GM12878 (cell line): ENCODE measurements around the gene IMMT. TPM values are rescaled to one million over a fixed set of nuclear protein-coding genes. Genes with fewer than 3 reads are reported as not detected.
A peak's percentile ranks its signal among the peaks of the same experiment; 100 is the strongest.

ENCODE experiments used
- ATAC-seq: fragments of 200-7000 bp; cut with Tn5 transposase; 3 replicates; pipeline ENCODE4 v1.9.1; 2020; ENCODE audit warnings: mild to moderate bottlenecking, moderate library complexity
- BruUV-seq: library from RNA; stranded (reverse); fragments of 400-500 nt; replicated peaks from 2 replicates; lab custom pipeline; 2021; lab: Mats Ljungman, UMichigan
- CTCF ChIA-PET: fragments of 300-600 bp; sonication (Branson Sonifier 250); formaldehyde crosslinking; extraction: SDS; loops from one replicate; lab custom pipeline; 2021; ENCODE audit warnings: inconsistent platforms; lab: Yijun Ruan, JAX
- POLR2A ChIA-PET: fragments of 350-600 bp; formaldehyde crosslinking; extraction: SDS; loops from one replicate; lab custom pipeline; 2021; ENCODE audit warnings: inconsistent platforms; lab: Charles Lee
- RAD21 ChIA-PET: fragments of 300-600 bp; sonication (Branson Sonifier 250); formaldehyde crosslinking; loops from one replicate; lab custom pipeline; 2023; ENCODE audit warnings: antibody characterized with exemption; ENCODE audit not compliant: unreplicated experiment; lab: Charles Lee
- SMC1A ChIA-PET: fragments of 300-600 bp; sonication (Branson Sonifier 250); formaldehyde crosslinking; loops from one replicate; lab custom pipeline; 2023; ENCODE audit not compliant: unreplicated experiment, uncharacterized antibody; lab: Charles Lee
- DNase-seq: peaks from one replicate; pipeline ENCODE4 v3.0.0-alpha.2; 2011; ENCODE audit warnings: low read depth, low spot score
- FAIRE-seq: peaks from 3 replicates; lab custom pipeline; 2011; peaks lifted over from hg19 to GRCh38; lab: Jason Lieb, UNC
- H2AFZ ChIP-seq: 2 replicates; pipeline ENCODE4 v1.6.0; 2011; ENCODE audit warnings: low read depth, low read length, control low read depth; ENCODE audit not compliant: control insufficient read depth
- H3K27ac ChIP-seq: 2 replicates; pipeline ENCODE4 v1.5.1; 2011; ENCODE audit warnings: control low read depth; ENCODE audit not compliant: control insufficient read depth, insufficient read depth
- H3K27me3 ChIP-seq, 2 experiments: replicated peaks in 1 of 2; 2 replicates each; pipeline versions ENCODE4 v1.6.0 to v1.6.1; 2011; ENCODE audit warnings: low read length in 1 of 2; ENCODE audit not compliant: control insufficient read depth in 2 of 2, insufficient read depth in 2 of 2
- H3K36me3 ChIP-seq, 2 experiments: 2 replicates each; pipeline ENCODE4 v1.5.1; 2011; ENCODE audit warnings: low read length in 1 of 2; ENCODE audit not compliant: control insufficient read depth in 2 of 2, insufficient read depth in 2 of 2
- H3K4me1 ChIP-seq: 2 replicates; pipeline ENCODE4 v1.6.1; 2011; ENCODE audit warnings: mild to moderate bottlenecking, low read length, moderate library complexity, mixed read lengths; ENCODE audit not compliant: control insufficient read depth, insufficient read depth
- H3K4me2 ChIP-seq: 2 replicates; pipeline ENCODE4 v1.6.0; 2011; ENCODE audit warnings: control low read depth; ENCODE audit not compliant: control insufficient read depth, insufficient read depth
- H3K4me3 ChIP-seq: fragments of 200-600 bp; sonication (generic); 2 replicates; pipeline ENCODE4 v1.5.1; 2016
- H3K79me2 ChIP-seq: 2 replicates; pipeline ENCODE4 v1.6.0; 2011; ENCODE audit warnings: low read length; ENCODE audit not compliant: control insufficient read depth, insufficient read depth
- H3K9ac ChIP-seq: 2 replicates; pipeline ENCODE4 v1.8.0; 2011; ENCODE audit warnings: low read length, control low read depth, mixed read lengths; ENCODE audit not compliant: control insufficient read depth, insufficient read depth
- H3K9me3 ChIP-seq: replicated peaks from 3 replicates; pipeline ENCODE4 v1.5.1; 2011; ENCODE audit warnings: mild to moderate bottlenecking, low read length; ENCODE audit not compliant: control insufficient read depth, insufficient read depth
- H4K20me1 ChIP-seq: 2 replicates; pipeline ENCODE4 v1.6.0; 2011; ENCODE audit not compliant: control insufficient read depth, insufficient read depth
- ATF2 ChIP-seq: IDR thresholded peaks from 2 replicates; pipeline ENCODE4 v1.6.1; 2012; ENCODE audit warnings: low read length, inconsistent platforms
- DPF2 ChIP-seq: fragments of 450-650 bp; IDR thresholded peaks from 2 replicates; pipeline ENCODE4 v1.6.1; 2017; ENCODE audit warnings: mild to moderate bottlenecking
- EGR1 ChIP-seq, 2 experiments: IDR thresholded peaks; 1 replicate in 1 of 2; 2 replicates in 1 of 2; pipeline ENCODE4 v1.6.1; 2011 to 2012; ENCODE audit warnings: low read depth in 2 of 2, low read length in 2 of 2, borderline replicate concordance in 1 of 2, mild to moderate bottlenecking in 1 of 2, moderate library complexity in 1 of 2
- ETV6 ChIP-seq, 2 experiments: fragments of 450-650 bp in 1 of 2; IDR thresholded peaks in 1 of 2; conservative IDR thresholded peaks in 1 of 2; 2 replicates each; pipeline ENCODE4 v1.6.1; 2014; ENCODE audit warnings: antibody characterized with exemption in 1 of 2, borderline replicate concordance in 1 of 2, low read depth in 1 of 2, mild to moderate bottlenecking in 1 of 2, moderate library complexity in 1 of 2
- EZH2 ChIP-seq: IDR thresholded peaks from 2 replicates; pipeline ENCODE4 v1.6.1; 2012; ENCODE audit warnings: low read depth, mild to moderate bottlenecking, control low read depth, inconsistent platforms, low read length, borderline replicate concordance; ENCODE audit not compliant: control insufficient read depth
- IRF3 ChIP-seq: fragments of 450-650 bp; IDR thresholded peaks from 2 replicates; pipeline ENCODE4 v1.6.1; 2014; ENCODE audit warnings: mild to moderate bottlenecking
- MTA2 ChIP-seq: fragments of 450-650 bp; IDR thresholded peaks from 2 replicates; pipeline ENCODE4 v1.6.1; 2016; ENCODE audit warnings: low read depth, mild to moderate bottlenecking, moderate library complexity
- MTA3 ChIP-seq: IDR thresholded peaks from 2 replicates; pipeline ENCODE4 v1.6.1; 2012; ENCODE audit warnings: low read length, inconsistent platforms, borderline replicate concordance
- NFIC ChIP-seq: IDR thresholded peaks from 2 replicates; pipeline ENCODE4 v1.6.1; 2012; ENCODE audit warnings: low read depth, mild to moderate bottlenecking, inconsistent platforms, low read length, moderate library complexity
- RBBP5 ChIP-seq: fragments of 200-600 bp; sonication (generic); conservative IDR thresholded peaks from 2 replicates; pipeline ENCODE4 v1.6.1; 2016
- RELA ChIP-seq: fragments of 450-650 bp; IDR thresholded peaks from 2 replicates; pipeline ENCODE4 v1.8.0; 2014; ENCODE audit warnings: borderline replicate concordance; ENCODE audit not compliant: partially characterized antibody
- SMAD5 ChIP-seq: IDR thresholded peaks from 2 replicates; pipeline ENCODE4 v1.6.1; 2016; ENCODE audit warnings: antibody characterized with exemption, low read depth
- SUZ12 ChIP-seq: fragments of 200-600 bp; sonication (generic); IDR thresholded peaks from one replicate; pipeline ENCODE4 v1.6.1; 2018; ENCODE audit warnings: antibody characterized with exemption, mild to moderate bottlenecking; ENCODE audit not compliant: unreplicated experiment
- USF2 ChIP-seq: IDR thresholded peaks from 2 replicates; pipeline ENCODE4 v1.6.1; 2011; ENCODE audit warnings: low read depth, low read length, improper control_type of control experiment, borderline replicate concordance
- ZBTB4 ChIP-seq: fragments of 450-650 bp; formaldehyde crosslinking; IDR thresholded peaks from 2 replicates; pipeline ENCODE4 v1.4.0; 2022; ENCODE audit warnings: mild to moderate bottlenecking, moderate library complexity
- WGBS: methylation state at CpG from one replicate; pipeline ENCODE4 v1.1.6; 2016; ENCODE audit warnings: low lambda C conversion rate; ENCODE audit not compliant: insufficient replicate concordance, insufficient coverage; ENCODE audit errors: missing lambda C conversion rate; 5-methylcytosine and 5-hydroxymethylcytosine counted together
- in situ Hi-C: fragments of 300-500 bp; cut with MboI; formaldehyde crosslinking; loops from 9 replicates; pipeline ENCODE4 v1.14.3; 2018; ENCODE audit warnings: mixed read lengths
- intact Hi-C: fragments of 100-400 bp; cut with micrococcal nuclease; formaldehyde crosslinking; loops from one replicate; pipeline ENCODE4 v1.14.2; 2022; ENCODE audit not compliant: unreplicated experiment
- polyA plus RNA-seq, 11 experiments: library from polyadenylated mRNA; depleted of rRNA in 4 of 11; unstranded in 6 of 11; stranded (reverse) in 5 of 11; fragments of >200 nt; fragmentation: Nextera tagmentation in 4 of 11; fragmentation: Illumina TruSeq in 1 of 11; extraction: Ambion mirVana in 4 of 11; extraction: Trizol in 1 of 11; gene quantifications; 1 replicate in 1 of 11; 2 replicates in 10 of 11; pipeline versions ENCODE4 v1.2.1 to v1.2.3, GENCODE V29; 2011 to 2016; ENCODE audit warnings: inconsistent platforms in 2 of 11, missing spikeins in 2 of 11, low read depth in 1 of 11
- total RNA-seq, 4 experiments: library from RNA; depleted of rRNA in 3 of 4; stranded (reverse); fragments of >200 nt in 3 of 4; fragmentation: Illumina TruSeq in 1 of 4; extraction: Trizol in 1 of 4; gene quantifications; 2 replicates each; pipeline versions ENCODE4 v1.2.1 to v1.2.3, GENCODE V29; 2013 to 2021

Gene IMMT
- total and polyA plus RNA-seq, 10 of the 15 experiments (the other 5 are each of a cell fraction or from before 2014, with no cell fraction given): 78.4 to 149 (median 98.7) TPM

- no peaks in the 10 kb centered on the region for H3K4me1 ChIP-seq
- ChIA-PET SMC1A (interaction anchor here (0.5 to 1.0 kb wide), 2 partner anchors 171 to 210 kb away, joined by 3 read pairs; no protein-coding TSS in a partner anchor), CTCF (interaction anchor here (1.1 kb wide), 1 partner anchor 14 kb away, joined by 3 read pairs; no protein-coding TSS in a partner anchor), RAD21 (no interaction called here), POLR2A (no interaction called here)
- H3K79me2 ChIP-seq: peaks cover 14% of the 10 kb centered on the region
- no peak for FAIRE-seq
- H3K4me2 ChIP-seq: no peak overlapping the region
- H3K4me3 ChIP-seq: no peak overlapping the region
- H3K9ac ChIP-seq: no peak overlapping the region
- intact Hi-C loops (no loop called here), in situ Hi-C loops (no loop called here)
- BruUV-seq: TSS peak; percentile 37
- H3K36me3 ChIP-seq: peaks cover 12 to 24% of the 10 kb centered on the region in 2 experiments
- H2AFZ ChIP-seq: no peak overlapping the region
- DNase-seq: no peak
- 64% methylated on average over 1 of the region's 1 CpG for WGBS
- ATAC-seq: no peak
- H4K20me1 ChIP-seq: no peaks in the 10 kb centered on the region
- no peaks in the 10 kb centered on the region for H3K27me3 ChIP-seq
- H3K9me3 ChIP-seq: no peaks in the 10 kb centered on the region
- H3K27ac ChIP-seq: no peak overlapping the region
- TF ChIP-seq DPF2 (no peak), ZBTB4 (CRISPR knock-in tag) (no peak), MTA3 (no peak), SMAD5 (no peak), NFIC (no peak), RELA (no peak), EZH2 (no peak), RBBP5 (no peak), IRF3 (no peak), ATF2 (no peak), MTA2 (no peak), SUZ12 (no peak), USF2 (no peak), ETV6 (conservative IDR thresholded peaks at IDR 0.05 in 1 of 2, IDR thresholded peaks at IDR 0.05 in 1 of 2; ENCODE audit: borderline replicate concordance in 1 of 2, low read depth in 1 of 2) (no peak), EGR1 (IDR thresholded peaks at IDR 0.05; ENCODE audit: borderline replicate concordance in 1 of 2, low read depth in 2 of 2, low read length in 2 of 2) (no peak)
Observed at GRCh38 chr2:86094229-86094628, 101.0 kb downstream of the IMMT start.
